Dermis blood vessel endothelial cell (primary cell): ENCODE data around the gene LEMD1. TPM values are rescaled to one million over a fixed set of nuclear protein-coding genes. Genes with fewer than 3 reads are reported as not detected.
A peak's percentile ranks its signal among the peaks of the same experiment; 100 is the strongest.

Source experiments
- DNase-seq: peaks from one replicate; pipeline ENCODE4 v3.0.0; 2010
- total RNA-seq: library from RNA; depleted of rRNA; stranded (reverse); fragments of >200 nt; gene quantifications from 2 replicates; pipeline ENCODE4 v1.2.3, GENCODE V29; 2014

The LEMD1 gene
- total RNA-seq, 1 donor from 2014 or later, result not detected

GRCh38 chr1:205354259-205355074 lies 67.4 kb downstream of the LEMD1 start:
- peak; percentile 82 for DNase-seq

DNA sequence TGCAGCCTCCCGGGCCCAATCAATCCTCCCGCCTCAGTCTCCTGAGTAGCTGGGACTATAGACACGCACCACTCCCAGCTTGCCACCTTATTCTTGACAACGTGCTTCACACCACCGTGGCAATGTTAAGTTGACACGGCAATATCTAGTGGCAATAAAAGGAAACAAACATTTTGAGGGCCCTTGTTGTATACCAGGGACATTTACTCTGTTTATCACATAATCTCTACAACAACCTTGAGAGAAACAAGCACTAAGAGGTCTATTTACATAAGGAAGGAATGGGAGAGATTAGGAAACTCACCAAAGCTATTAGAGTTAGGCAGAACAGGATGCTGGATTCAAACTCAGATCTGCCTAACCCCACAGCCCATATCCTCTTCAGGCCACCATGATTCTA lies 68.2 kb downstream of the LEMD1 start:
- DNase-seq, result no peak

DNA sequence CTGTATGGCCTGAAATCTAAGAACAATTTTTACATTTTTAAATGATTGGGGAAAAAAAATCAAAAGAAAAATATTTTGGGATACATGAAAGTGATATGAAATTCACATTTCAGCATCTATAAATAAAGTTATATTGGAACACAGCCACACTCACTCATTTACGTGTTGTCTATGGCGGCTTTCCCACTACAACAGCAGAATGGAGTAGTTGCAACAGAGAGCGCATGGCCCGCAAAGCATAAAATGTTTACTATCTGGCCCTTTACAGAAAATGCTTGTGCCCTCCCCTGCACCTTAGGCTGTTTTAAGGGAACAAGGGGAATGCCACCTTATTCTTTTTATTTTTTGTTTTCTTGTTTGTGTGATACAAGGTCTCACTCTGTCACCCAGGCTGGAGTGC lies 68.7 kb downstream of the LEMD1 start:
- DNase-seq, result no peak

- DNase-seq, result no peak
Observed at GRCh38 chr1:205351984-205352713, 69.7 kb downstream of the LEMD1 start.

GRCh38 chr1:205350691-205351141 lies 71.1 kb downstream of the LEMD1 start:
- no peak for DNase-seq

DNA sequence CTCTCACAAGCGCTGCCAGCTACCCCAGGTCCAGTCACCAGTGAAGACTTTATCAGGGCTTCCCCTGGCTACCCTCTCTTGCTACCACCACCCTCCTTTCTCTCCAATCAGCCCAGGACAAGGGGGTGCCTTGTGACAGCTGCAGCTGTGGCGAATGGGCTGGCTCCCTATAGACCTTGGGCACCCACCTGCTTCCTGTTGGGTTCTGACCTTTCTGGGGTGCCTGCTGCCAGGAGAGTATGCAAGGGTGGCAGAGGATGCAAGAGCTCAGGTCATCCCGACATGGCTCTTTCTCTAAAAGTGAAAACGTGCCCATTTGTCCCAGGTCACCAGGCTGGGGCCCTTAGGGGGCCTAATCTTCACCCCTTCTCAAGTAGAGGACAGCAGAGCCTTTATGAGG lies 71.7 kb downstream of the LEMD1 start:
- no peak for DNase-seq

GRCh38 chr1:205348554-205349487 lies 73.0 kb downstream of the LEMD1 start:
- no peak for DNase-seq

DNA sequence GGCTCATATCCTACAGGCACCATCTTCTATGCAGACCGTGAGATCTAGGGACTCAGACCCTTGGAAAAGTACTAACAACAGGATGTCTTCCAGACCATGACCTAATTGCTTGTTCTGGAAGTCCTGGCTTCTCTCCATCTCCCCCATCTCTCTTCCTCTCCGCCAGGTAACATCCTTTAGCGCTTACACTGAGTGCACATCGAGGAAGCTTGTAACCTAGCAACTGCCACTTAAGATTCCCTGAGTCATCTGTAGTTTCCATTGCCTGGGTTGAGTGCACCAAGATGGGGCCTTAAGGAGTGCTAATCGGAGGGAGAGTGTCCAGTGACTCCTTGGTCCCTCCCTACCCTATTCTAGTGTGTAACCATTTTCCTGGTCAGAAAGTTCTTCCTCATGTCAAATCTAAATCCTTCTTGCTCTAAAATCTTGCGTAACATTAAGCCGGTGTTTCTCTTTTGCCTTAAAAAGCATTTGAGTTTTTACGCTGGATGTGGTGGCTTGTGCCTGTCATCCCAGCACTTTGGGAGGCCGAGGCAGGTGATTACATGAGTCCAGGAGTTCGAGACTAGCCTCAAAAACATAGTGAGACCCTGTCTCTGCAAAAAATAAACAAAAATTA lies 74.8 kb downstream of the LEMD1 start:
- DNase-seq, result peak; percentile 30

GRCh38 chr1:205345761-205346160 lies 76.1 kb downstream of the LEMD1 start:
- DNase-seq, result no peak

DNA sequence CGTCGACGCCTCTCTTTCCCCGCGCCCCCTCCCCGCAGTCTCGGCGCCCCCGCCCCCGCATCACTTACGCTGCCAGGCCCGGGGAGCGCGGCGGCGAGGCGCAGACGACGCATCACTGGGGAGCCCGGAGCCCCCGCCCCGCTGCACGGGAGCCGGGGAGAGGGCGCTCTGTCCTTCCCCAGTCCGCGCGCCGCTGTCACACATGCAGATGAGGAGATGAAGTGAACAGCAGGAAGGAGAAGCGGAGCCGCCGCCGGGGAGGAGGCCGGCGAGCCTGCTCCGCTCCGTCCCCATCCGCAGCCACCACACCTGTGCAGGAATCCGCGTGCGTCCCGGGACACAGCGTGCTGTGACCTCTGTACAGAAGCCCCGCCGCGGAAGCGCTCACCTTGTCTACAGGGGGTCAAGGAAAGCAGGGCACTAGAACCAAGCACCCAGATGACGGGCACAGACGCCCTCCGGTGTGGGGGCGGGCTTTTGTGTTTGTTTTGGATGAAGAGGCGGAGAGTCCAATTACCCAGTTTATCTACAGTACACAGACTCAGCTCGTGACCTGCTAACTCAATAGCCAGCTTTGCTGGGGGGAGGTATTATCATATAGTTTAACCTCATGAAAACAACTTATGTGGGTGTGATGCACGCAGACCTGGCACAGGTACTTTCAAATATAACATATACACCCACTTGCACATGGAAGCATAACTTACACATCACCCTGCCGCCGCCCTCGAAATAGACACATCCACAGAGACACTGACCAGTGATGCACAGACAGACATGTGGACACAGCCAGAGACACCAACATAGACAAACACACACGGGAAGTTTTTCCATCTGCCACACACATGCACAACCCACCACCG lies 77.6 kb downstream of the LEMD1 start:
- DNase-seq, result no peak

DNA sequence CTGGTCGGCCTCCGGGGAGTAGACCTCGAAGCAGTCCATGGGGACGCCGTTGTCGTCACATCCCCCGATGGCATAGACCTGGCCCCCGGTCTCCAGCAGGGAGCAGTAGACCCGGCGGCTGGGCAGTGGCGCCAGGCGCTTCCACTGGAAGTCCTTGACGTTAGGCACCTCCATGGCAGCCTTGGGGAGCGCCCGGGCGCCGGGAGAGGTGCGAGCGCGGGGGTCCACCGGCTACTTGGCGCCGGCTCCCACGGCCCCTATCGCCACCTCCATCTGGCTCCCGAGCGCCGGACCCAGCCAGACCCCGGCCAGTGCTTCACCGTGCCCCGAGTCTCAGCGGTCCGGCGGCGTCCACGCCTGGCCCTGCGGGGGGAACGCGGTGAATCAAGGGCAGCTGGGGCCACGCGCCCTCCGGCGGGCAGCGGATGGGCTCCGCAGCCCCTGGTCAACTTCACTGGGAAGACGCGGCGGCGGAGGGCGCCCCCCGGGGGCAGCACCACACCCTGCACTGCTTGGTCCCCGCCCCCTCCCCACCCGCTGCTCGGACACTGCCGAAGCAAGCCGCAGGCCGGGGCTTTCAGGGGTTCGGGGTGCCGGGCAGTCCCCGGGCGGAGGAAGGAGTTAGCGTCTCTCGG lies 78.3 kb downstream of the LEMD1 start:
- DNase-seq, result peak; percentile 17

GRCh38 chr1:205342986-205343385 lies 78.9 kb downstream of the LEMD1 start:
- no peak for DNase-seq

- DNase-seq, result no peak
Observed at GRCh38 chr1:205340676-205341075, 81.2 kb downstream of the LEMD1 start.

- no peak for DNase-seq
Observed at GRCh38 chr1:205339717-205340116, 82.1 kb downstream of the LEMD1 start.

- no peak for DNase-seq
Observed at GRCh38 chr1:205339197-205339702, 82.6 kb downstream of the LEMD1 start.

DNA sequence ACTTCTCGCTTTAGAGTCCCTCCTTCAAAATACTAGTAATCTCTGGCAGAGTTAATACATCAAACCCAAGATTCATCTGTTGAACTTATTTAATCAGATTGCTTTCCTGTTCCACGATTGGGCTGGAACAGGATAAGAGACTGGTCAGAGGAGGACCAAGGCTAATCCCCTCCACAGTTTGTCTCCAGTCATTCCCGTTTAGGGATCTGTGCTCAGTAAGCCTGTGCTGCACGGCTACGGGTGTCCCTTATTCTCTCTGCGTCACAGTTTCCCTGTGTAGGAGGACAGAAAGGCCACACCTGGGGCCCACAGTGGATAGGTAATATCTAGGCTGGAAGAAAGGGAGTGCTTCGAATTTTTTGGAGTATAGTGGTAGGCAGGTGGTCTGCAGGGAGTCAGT lies 83.8 kb downstream of the LEMD1 start:
- DNase-seq, result no peak

- DNase-seq, result no peak
Observed at GRCh38 chr1:205337481-205337880, 84.4 kb downstream of the LEMD1 start.

DNA sequence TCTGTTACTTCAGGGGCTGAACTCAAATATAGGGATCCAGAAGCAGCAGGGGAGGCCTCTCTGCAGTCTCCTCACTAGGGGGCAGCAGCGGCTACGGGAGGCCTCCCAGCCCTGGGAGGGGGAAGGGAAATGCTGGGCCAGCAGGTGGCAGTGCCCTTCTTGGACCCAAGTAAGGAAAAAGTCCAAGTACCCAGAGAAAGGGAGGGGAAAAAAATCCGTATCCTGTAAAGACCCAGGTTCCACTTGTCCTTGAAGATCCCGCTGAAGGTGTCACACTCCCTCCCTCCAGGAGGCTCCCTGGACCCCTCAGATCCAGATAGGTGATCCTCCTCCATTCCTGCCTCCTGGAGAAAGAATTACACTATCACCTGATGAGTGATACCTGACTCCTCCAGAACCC lies 86.2 kb downstream of the LEMD1 start:
- peak; percentile 86 for DNase-seq

DNA sequence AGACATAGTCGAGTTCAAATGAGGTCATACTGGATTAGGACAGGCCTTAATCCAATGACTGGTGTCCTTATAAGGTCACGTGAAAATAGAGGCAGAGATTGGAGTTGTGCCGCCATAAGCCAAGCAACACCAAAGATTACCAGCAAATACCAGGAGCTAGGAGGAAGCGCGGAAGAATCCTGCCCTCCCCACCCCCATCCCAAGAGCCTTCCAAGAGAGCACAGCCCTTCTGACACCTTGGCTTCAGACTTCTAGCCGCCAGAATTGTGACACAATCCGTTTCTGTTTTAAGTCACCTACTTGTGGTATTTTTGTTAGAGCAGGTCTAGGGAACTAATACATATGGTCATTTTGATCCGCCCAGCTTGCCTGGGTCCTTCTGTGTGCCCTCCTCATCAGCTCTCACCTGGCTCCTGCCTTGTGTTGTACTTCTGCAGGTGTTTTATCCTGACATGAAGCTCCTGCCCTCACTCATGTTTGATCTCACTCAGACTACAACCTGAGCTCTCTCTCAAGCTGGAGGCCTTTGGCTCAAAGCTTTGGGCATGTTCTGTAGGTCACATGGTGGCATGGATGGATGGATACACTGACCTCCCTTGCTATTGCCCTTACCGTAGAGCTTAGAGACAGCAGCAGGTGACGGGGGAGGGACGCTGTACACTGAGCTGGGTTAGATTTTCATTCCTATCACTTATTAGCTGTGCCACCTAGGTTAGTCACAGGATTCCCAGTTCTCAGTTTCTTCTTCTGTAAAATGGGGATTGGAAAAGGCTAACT lies 89.7 kb downstream of the LEMD1 start:
- DNase-seq, result no peak
